ENCODE data around the gene IBSP. TPM values are rescaled to one million over a fixed set of nuclear protein-coding genes. Genes with fewer than 3 reads are reported as not detected.
A peak's percentile ranks its signal among the peaks of the same experiment; 100 is the strongest.

Gene IBSP
- total RNA-seq, 1 donor, result not detected

- TF ChIP-seq CTCF (IDR thresholded peaks at IDR 0.05; ENCODE audit: insufficient read depth, low read depth, low read length), result no peak
- no peak overlapping the region for H3K4me3 ChIP-seq (ENCODE audit: low read depth, low read length)
- DNase-seq (ENCODE audit: low read depth), result no peak
Observed at GRCh38 chr4:87811977-87812376, 12.6 kb downstream of the IBSP start.

- peak; percentile 59 for DNase-seq (ENCODE audit: low read depth)
- no peak for TF ChIP-seq CTCF (IDR thresholded peaks at IDR 0.05; ENCODE audit: insufficient read depth, low read depth, low read length)
- no peak overlapping the region for H3K4me3 ChIP-seq (ENCODE audit: low read depth, low read length)
Observed at GRCh38 chr4:87819281-87819919, 20.0 kb downstream of the IBSP start.

- TF ChIP-seq CTCF (IDR thresholded peaks at IDR 0.05; ENCODE audit: insufficient read depth, low read depth, low read length), result no peak
Observed at GRCh38 chr4:87823200-87823599, 23.8 kb downstream of the IBSP start.

GRCh38 chr4:87823724-87824123, 24.4 kb downstream of the IBSP start:
- peak; percentile 50 for DNase-seq (ENCODE audit: low read depth)
- no peak overlapping the region for H3K4me3 ChIP-seq (ENCODE audit: low read depth, low read length)
- no peak for TF ChIP-seq CTCF (IDR thresholded peaks at IDR 0.05; ENCODE audit: insufficient read depth, low read depth, low read length)

More at GRCh38 chr4:87823200-87823599, 23.8 kb downstream of the IBSP start:
- no peak overlapping the region for H3K4me3 ChIP-seq (ENCODE audit: low read depth, low read length)
- no peak for DNase-seq (ENCODE audit: low read depth)

- peak; percentile 64 for DNase-seq (ENCODE audit: low read depth)
- H3K4me3 ChIP-seq (ENCODE audit: low read depth, low read length), result no peak overlapping the region
- no peak for TF ChIP-seq CTCF (IDR thresholded peaks at IDR 0.05; ENCODE audit: insufficient read depth, low read depth, low read length)
Observed at GRCh38 chr4:87824352-87824751, 25.0 kb downstream of the IBSP start.

- no peak within 1 kb of the TSS for H3K4me3 ChIP-seq (ENCODE audit: low read depth, low read length)
- no peak for TF ChIP-seq CTCF (IDR thresholded peaks at IDR 0.05; ENCODE audit: insufficient read depth, low read depth, low read length)
- DNase-seq (ENCODE audit: low read depth), result no peak
Observed at GRCh38 chr4:87832669-87833068, 33.3 kb downstream of the IBSP start, which contains the start of gene MEPE. MEPE (plus strand) TSS chr4:87832969; CDS start chr4:87834715, 1,746 bp downstream.

GRCh38 chr4:87834401-87834800, 35.0 kb downstream of the IBSP start:
- DNase-seq (ENCODE audit: low read depth), result no peak
- TF ChIP-seq CTCF (IDR thresholded peaks at IDR 0.05; ENCODE audit: insufficient read depth, low read depth, low read length), result no peak
- no peak overlapping the region for H3K4me3 ChIP-seq (ENCODE audit: low read depth, low read length)
